HFFc6 (cell line): ENCODE results near the gene KRT16. TPM values are rescaled to one million over a fixed set of nuclear protein-coding genes. Genes with fewer than 3 reads are reported as not detected.
"Not testable (repeated sequence)": the region's sequence is repeated elsewhere in the genome, so short reads cannot be mapped to it uniquely, and the experiment has no call there.

Experiments
- DNase-seq: peaks from one replicate; pipeline ENCODE4 v3.0.0-alpha.2; 2018
- H3K27ac Mint-ChIP-seq: 2 replicates; pipeline ENCODE4 v1.8.0; 2020; ENCODE audit warnings: mild to moderate bottlenecking, mixed read lengths
- H3K27me3 Mint-ChIP-seq: 2 replicates; pipeline ENCODE4 v1.8.0; 2021; ENCODE audit warnings: mild to moderate bottlenecking, moderate library complexity, mixed read lengths; ENCODE audit not compliant: insufficient read depth
- H3K36me3 Mint-ChIP-seq: 2 replicates; pipeline ENCODE4 v1.8.0; 2021; ENCODE audit warnings: low read depth, mixed read lengths
- H3K4me1 Mint-ChIP-seq: 2 replicates; pipeline ENCODE4 v1.8.0; 2020; ENCODE audit warnings: low read depth, mixed read lengths
- H3K4me3 Mint-ChIP-seq: 2 replicates; pipeline ENCODE4 v1.8.0; 2020; ENCODE audit warnings: mild to moderate bottlenecking, moderate library complexity, mixed read lengths
- H3K9me3 Mint-ChIP-seq: 2 replicates; pipeline ENCODE4 v1.8.0; 2020; ENCODE audit warnings: mild to moderate bottlenecking, mixed read lengths
- CTCF ChIP-seq: fragments of 200-600 bp; sonication (generic); IDR thresholded peaks from 2 replicates; pipeline ENCODE4 v1.5.0; 2021; ENCODE audit warnings: antibody characterized with exemption, mild to moderate bottlenecking
- total RNA-seq, 6 experiments: library from RNA; stranded (reverse); fragmentation: NEBNext Ultra II Directional; extraction: Animal tissue kit (Norgen Biotek cat#: 25700); gene quantifications; 2 replicates in 1 of 6; 3 replicates in 5 of 6; pipeline ENCODE4 v1.2.3, GENCODE V29; 2021

KRT16 gene
- total RNA-seq, 6 experiments from 2014 or later, result 0.11 to 0.47 (median 0.17) TPM; not detected in 2

GRCh38 chr17:41578538-41578937 lies 34.0 kb downstream of the KRT16 start:
- Mint-ChIP-seq H3K36me3 (no peaks in the 10 kb centered on the region), H3K4me3 (no peak overlapping the region), H3K27me3 (peaks cover 32% of the 10 kb centered on the region), H3K27ac (no peak overlapping the region), H3K9me3 (no peaks in the 10 kb centered on the region), H3K4me1 (peaks cover 11% of the 10 kb centered on the region)
- TF ChIP-seq CTCF, result no peak
- DNase-seq, result no peak

DNA sequence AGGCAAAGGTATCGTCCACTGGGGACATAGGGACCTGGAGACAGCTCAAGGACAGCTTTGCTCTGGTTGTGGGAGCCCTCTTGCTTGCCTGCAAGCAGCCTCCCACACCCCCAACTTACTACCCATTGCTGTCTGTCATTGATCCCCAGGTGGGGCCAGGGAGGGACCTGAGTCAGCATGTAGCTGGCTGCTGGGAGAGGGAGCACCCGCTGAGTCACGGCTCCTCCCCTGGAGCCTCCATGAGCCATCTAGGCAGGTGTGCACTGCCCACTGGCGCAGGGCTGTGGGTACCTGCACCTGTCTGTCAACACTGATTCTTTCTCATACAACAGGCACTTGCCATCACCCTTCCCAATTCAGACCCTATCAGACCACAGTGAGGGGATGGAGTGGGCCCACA lies 35.8 kb downstream of the KRT16 start:
- Mint-ChIP-seq H3K4me1 (peaks cover 11% of the 10 kb centered on the region), H3K27me3 (peaks cover 32% of the 10 kb centered on the region)
- H3K4me3 Mint-ChIP-seq, DNase-seq, H3K36me3 Mint-ChIP-seq, H3K27ac Mint-ChIP-seq, H3K9me3 Mint-ChIP-seq: not testable (repeated sequence)

DNA sequence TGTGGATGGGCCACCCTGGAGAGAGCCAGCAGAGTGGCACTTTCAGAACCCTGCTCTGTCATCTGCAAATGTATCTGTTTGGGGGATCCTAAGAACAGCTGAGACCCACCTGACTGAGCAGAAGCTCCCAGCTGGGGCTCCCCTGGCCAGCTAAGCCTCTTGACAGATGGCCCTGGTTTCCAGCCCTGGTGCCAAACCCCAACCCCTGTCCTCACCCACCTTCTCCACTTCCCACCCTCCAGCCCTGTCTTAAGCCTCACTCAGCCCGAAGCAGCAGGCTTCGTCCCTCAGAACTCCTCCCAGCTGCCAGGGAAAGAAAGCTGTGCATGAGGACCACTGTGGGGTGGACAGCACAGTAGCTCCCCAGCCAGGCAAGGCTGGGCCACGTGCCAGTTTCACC lies 37.2 kb downstream of the KRT16 start:
- H3K4me3 Mint-ChIP-seq, result no peak overlapping the region
- DNase-seq, result no peak
- no peaks in the 10 kb centered on the region for H3K36me3 Mint-ChIP-seq
- H3K27me3 Mint-ChIP-seq, result peaks cover 45% of the 10 kb centered on the region
- no peak overlapping the region for H3K27ac Mint-ChIP-seq
- H3K9me3 Mint-ChIP-seq, result no peaks in the 10 kb centered on the region
- TF ChIP-seq CTCF, result no peak
- peaks cover 2% of the 10 kb centered on the region; the same call in 1 of the 2 replicates for H3K4me1 Mint-ChIP-seq

DNA sequence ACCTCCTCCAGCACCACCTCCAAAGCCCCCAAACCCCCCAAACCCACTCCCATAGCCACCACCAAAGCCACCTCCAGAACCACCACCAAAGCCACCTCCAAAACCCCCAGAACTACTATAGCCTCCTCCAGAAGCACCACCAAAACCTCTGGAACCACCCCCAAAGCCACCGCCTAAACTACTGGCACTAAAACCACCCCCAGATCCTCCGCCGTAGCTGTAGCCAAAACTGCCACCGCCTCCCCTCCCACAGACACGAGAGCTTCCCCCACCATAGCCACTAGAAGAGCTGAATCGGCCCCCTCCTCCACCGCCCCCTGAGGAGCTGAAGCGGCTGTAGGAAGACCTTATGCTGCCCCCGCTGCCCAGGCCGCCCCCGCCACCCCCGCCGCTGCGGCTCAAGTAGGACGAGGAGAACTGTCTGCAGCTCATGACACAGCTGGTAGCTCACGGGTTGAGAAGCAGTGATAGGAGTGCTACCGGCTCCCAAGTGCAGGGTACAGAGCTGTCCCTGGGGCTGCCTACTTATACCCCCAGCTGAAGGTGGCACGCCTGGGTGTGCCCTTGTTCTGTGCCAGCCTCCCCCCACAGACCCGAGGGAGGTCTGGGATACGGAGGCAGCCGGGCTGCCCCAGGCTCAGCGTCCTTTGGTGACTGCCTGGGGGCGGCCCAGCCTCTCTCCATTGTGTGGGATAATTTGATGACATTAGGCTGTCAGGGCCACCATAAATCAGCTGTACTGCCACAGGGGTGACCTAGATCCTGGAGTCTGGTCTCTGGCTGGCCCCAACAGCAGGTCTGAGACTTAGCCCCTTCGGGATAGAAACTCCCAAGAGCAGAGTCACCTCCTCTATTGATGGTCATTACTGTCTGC lies 40.8 kb downstream of the KRT16 start, which contains the start of gene KRT9:
KRT9 (minus strand) TSS at position 499 of the 874 bp plus-strand sequence; CDS start at position 432, 67 bp downstream.
- H3K4me3 Mint-ChIP-seq, result no peak within 1 kb of the TSS
- H3K4me1 Mint-ChIP-seq, result no peaks in the 10 kb centered on the region
- peaks cover 60% of the 10 kb centered on the region for H3K27me3 Mint-ChIP-seq
- H3K36me3 Mint-ChIP-seq, result no peaks in the 10 kb centered on the region
- no peak for TF ChIP-seq CTCF
- H3K27ac Mint-ChIP-seq, result no peak within 1 kb of the TSS
- no peak for DNase-seq
- H3K9me3 Mint-ChIP-seq, result no peaks in the 10 kb centered on the region

DNA sequence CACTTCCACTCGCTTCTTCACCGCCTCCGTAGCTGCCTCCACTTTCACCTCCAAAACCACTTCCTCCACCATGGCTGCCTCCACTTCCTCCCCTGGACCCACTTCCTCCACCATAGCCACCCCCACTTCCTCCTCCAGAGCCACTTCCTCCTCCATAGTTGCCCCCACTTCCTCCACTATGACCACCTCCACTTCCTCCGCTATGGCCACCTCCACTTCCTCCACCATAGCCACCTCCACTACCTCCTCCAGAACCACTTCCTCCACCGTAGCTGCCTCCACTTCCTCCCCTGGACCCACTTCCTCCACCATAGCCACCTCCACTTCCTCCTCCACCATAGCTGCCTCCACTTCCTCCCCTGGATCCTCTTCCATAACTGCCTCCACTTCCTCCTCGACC lies 45.2 kb downstream of the KRT16 start:
- Mint-ChIP-seq H3K36me3 (no peaks in the 10 kb centered on the region), H3K4me3 (no peak overlapping the region), H3K4me1 (no peaks in the 10 kb centered on the region), H3K27ac (no peak overlapping the region), H3K9me3 (no peaks in the 10 kb centered on the region), H3K27me3 (peaks cover 69% of the 10 kb centered on the region)
- DNase-seq, result no peak
- no peak for TF ChIP-seq CTCF

DNA sequence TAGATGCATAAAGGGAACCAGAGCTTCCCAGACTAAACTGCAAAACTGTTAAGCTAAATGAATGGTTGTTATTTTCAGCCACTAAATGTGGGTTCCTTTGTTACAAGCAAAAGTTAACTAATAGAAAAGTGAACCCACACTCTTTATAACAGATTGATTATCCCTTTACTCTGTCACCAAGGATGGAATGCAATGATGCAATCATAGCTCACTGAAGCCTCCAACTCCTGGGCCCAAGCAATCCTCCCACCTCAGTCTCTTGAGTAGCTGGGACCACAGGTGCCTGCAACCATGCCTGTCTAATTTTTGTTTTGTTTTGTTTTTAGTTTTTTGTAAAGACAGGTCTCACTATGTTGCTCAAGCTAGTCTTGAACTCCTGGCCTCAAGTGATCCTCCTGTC lies 47.2 kb downstream of the KRT16 start:
- Mint-ChIP-seq H3K9me3 (no peaks in the 10 kb centered on the region), H3K4me1 (no peaks in the 10 kb centered on the region), H3K27ac (no peak overlapping the region), H3K36me3 (no peaks in the 10 kb centered on the region), H3K27me3 (peaks cover 56% of the 10 kb centered on the region), H3K4me3 (no peak overlapping the region)
- DNase-seq, result no peak
- TF ChIP-seq CTCF, result no peak
